K562 (cell line): ENCODE data around the gene C10orf71. TPM values are rescaled to one million over a fixed set of nuclear protein-coding genes. Genes with fewer than 3 reads are reported as not detected.
A peak's percentile ranks its signal among the peaks of the same experiment; 100 is the strongest.

Experiments used
- ATAC-seq: fragments of 200-7000 bp; cut with Tn5 transposase; 3 replicates; pipeline ENCODE4 v1.9.1; 2020; ENCODE audit warnings: moderate library complexity
- BruUV-seq: library from RNA; stranded (reverse); fragments of 400-500 nt; replicated peaks from 2 replicates; lab custom pipeline; 2021; lab: Mats Ljungman, UMichigan
- CTCF ChIA-PET: fragments of 300-600 bp; formaldehyde crosslinking; extraction: SDS; loops from one replicate; lab custom pipeline; 2021; ENCODE audit warnings: low intra/inter-chr PET ratio; lab: Yijun Ruan, JAX
- POLR2A ChIA-PET: fragments of 300-600, 350-650 bp; sonication (Branson Sonifier 250); formaldehyde crosslinking; extraction: SDS; loops from one replicate; lab custom pipeline; 2021; ENCODE audit warnings: antibody characterized with exemption, inconsistent platforms; lab: Yijun Ruan, JAX
- DNase-seq, 4 experiments: peaks; one replicate each; pipeline versions ENCODE4 v3.0.0 to v3.0.0-alpha.2; 2011 to 2018; ENCODE audit warnings: low spot score in 3 of 4, mixed read lengths in 3 of 4; ENCODE audit errors: extremely low read depth in 1 of 4
- FAIRE-seq: peaks from 2 replicates; lab custom pipeline; 2011; peaks lifted over from hg19 to GRCh38; lab: Jason Lieb, UNC
- H2AFZ ChIP-seq: 2 replicates; pipeline ENCODE4 v1.6.0; 2011; ENCODE audit warnings: low read depth, low read length, control low read depth, inconsistent platforms
- H3K27ac ChIP-seq: fragments of 200-600 bp; 3 replicates; pipeline ENCODE4 v1.8.0; 2011; ENCODE audit warnings: low read depth, mild to moderate bottlenecking, control low read depth, inconsistent platforms, low read length, moderate library complexity, mixed read lengths; ENCODE audit errors: extremely low read depth
- H3K27me3 ChIP-seq, 2 experiments: fragments of 300-600 bp in 1 of 2; 2 replicates in 1 of 2; 3 replicates in 1 of 2; pipeline versions ENCODE4 v1.6.0 to v1.8.0; 2011; ENCODE audit warnings: inconsistent platforms in 2 of 2, low read length in 2 of 2, mild to moderate bottlenecking in 1 of 2, mixed read lengths in 1 of 2, moderate library complexity in 1 of 2; ENCODE audit not compliant: control insufficient read depth in 2 of 2, insufficient read depth in 2 of 2
- H3K36me3 ChIP-seq: fragments of 300-600 bp; 3 replicates; pipeline ENCODE4 v1.8.0; 2011; ENCODE audit warnings: mild to moderate bottlenecking, low read length, inconsistent platforms; ENCODE audit not compliant: control insufficient read depth, insufficient read depth
- H3K4me1 ChIP-seq, 2 experiments: fragments of 200-600 bp in 1 of 2; replicated peaks in 1 of 2; 2 replicates in 1 of 2; 3 replicates in 1 of 2; pipeline versions ENCODE4 v1.5.1 to v1.8.0; 2011; ENCODE audit warnings: inconsistent platforms in 2 of 2, low read length in 2 of 2, mild to moderate bottlenecking in 1 of 2, mixed read lengths in 1 of 2, moderate library complexity in 1 of 2; ENCODE audit not compliant: control insufficient read depth in 2 of 2, insufficient read depth in 2 of 2
- H3K4me2 ChIP-seq: 2 replicates; pipeline ENCODE4 v1.6.1; 2011; ENCODE audit warnings: low read length, control low read depth, inconsistent platforms, mixed read lengths; ENCODE audit not compliant: insufficient read depth
- H3K4me3 ChIP-seq: fragments of 200-600 bp; sonication (generic), shearing (Covaris generic); 2 replicates; pipeline ENCODE4 v1.5.1; 2016; ENCODE audit warnings: control low read depth, inconsistent platforms
- H3K79me2 ChIP-seq: fragments of 200-600 bp; 3 replicates; pipeline ENCODE4 v1.8.0; 2011; ENCODE audit warnings: low read length, inconsistent platforms; ENCODE audit not compliant: control insufficient read depth, insufficient read depth
- H3K9ac ChIP-seq, 2 experiments: 2 replicates each; pipeline versions ENCODE4 v1.6.0 to v1.6.1; 2011; ENCODE audit warnings: low read depth in 2 of 2, low read length in 2 of 2, control low read depth in 1 of 2, inconsistent platforms in 1 of 2, mild to moderate bottlenecking in 1 of 2, mixed read lengths in 1 of 2; ENCODE audit not compliant: insufficient read depth in 1 of 2
- H3K9me1 ChIP-seq: one replicate; pipeline ENCODE4 v1.6.0; 2011; ENCODE audit warnings: inconsistent platforms, mild to moderate bottlenecking, low read length, moderate library complexity; ENCODE audit not compliant: control insufficient read depth, insufficient read depth
- H3K9me3 ChIP-seq: replicated peaks from 2 replicates; pipeline ENCODE4 v1.5.1; 2011; ENCODE audit warnings: low read depth, low read length, inconsistent platforms; ENCODE audit not compliant: control insufficient read depth, insufficient read depth
- H4K20me1 ChIP-seq: replicated peaks from 2 replicates; pipeline ENCODE4 v1.6.1; 2011; ENCODE audit warnings: low read length, inconsistent platforms, mixed read lengths; ENCODE audit not compliant: control insufficient read depth, insufficient read depth
- ATF1 ChIP-seq, 2 experiments: fragments of 450-650 bp in 1 of 2; IDR thresholded peaks; 2 replicates each; pipeline ENCODE4 v1.6.1; 2016; ENCODE audit warnings: missing compliant biosample characterization in 1 of 2, missing genetic modification characterization in 1 of 2
- E2F6 ChIP-seq, 2 experiments: IDR thresholded peaks; 2 replicates each; pipeline ENCODE4 v1.6.1; 2011; ENCODE audit warnings: borderline replicate concordance in 1 of 2, control low read depth in 1 of 2, low read depth in 1 of 2, low read length in 1 of 2, mild to moderate bottlenecking in 1 of 2, mixed read lengths in 1 of 2, moderate library complexity in 1 of 2; ENCODE audit not compliant: insufficient read depth in 1 of 2, insufficient read length in 1 of 2, poor library complexity in 1 of 2, severe bottlenecking in 1 of 2; ENCODE audit errors: extremely low read depth in 1 of 2
- EWSR1 ChIP-seq: fragments of 450-650 bp; IDR thresholded peaks from 2 replicates; pipeline ENCODE4 v1.6.1; 2018; ENCODE audit warnings: borderline replicate concordance, mild to moderate bottlenecking, low read depth, moderate library complexity; ENCODE audit not compliant: partially characterized antibody
- L3MBTL2 ChIP-seq: fragments of 450-650 bp; IDR thresholded peaks from 2 replicates; pipeline ENCODE4 v1.6.1; 2016; ENCODE audit warnings: mild to moderate bottlenecking, moderate library complexity
- MXI1 ChIP-seq: IDR thresholded peaks from 2 replicates; pipeline ENCODE4 v1.6.1; 2011; ENCODE audit warnings: low read depth, mild to moderate bottlenecking, improper control_type of control experiment, low read length
- SPI1 ChIP-seq: IDR thresholded peaks from 2 replicates; pipeline ENCODE4 v1.6.1; 2011; ENCODE audit warnings: low read depth, low read length, control low read depth, borderline replicate concordance
- SRSF1 ChIP-seq: fragments of 200-400 bp; formaldehyde crosslinking; IDR thresholded peaks from 2 replicates; pipeline ENCODE4 v1.6.1; 2017; ENCODE audit warnings: mild to moderate bottlenecking, low read depth, low read length, moderate library complexity
- ZBTB33 ChIP-seq: sonication (generic); formaldehyde crosslinking; IDR thresholded peaks from 2 replicates; pipeline ENCODE4 v1.8.1; 2023; ENCODE audit warnings: mild to moderate bottlenecking, missing genetic modification reagents
- ZNF124 ChIP-seq: sonication (generic); formaldehyde crosslinking; IDR thresholded peaks from 2 replicates; pipeline ENCODE4 v1.8.1; 2022; ENCODE audit warnings: missing genetic modification reagents
- WGBS: fragments of 100-300 bp; shearing (Covaris generic); methylation state at CpG from one replicate; pipeline ENCODE4 v1.1.6; 2016; ENCODE audit warnings: low coverage, mixed read lengths; ENCODE audit not compliant: insufficient coverage; ENCODE audit errors: missing lambda C conversion rate; 5-methylcytosine and 5-hydroxymethylcytosine counted together
- in situ Hi-C: fragments of 300-500 bp; cut with MboI; formaldehyde crosslinking; loops from 4 replicates; pipeline ENCODE4 v1.15.0; 2018; ENCODE audit warnings: inconsistent platforms, mixed read lengths
- intact Hi-C: fragments of 100-400 bp; cut with micrococcal nuclease; formaldehyde crosslinking; loops from 2 replicates; pipeline ENCODE4 v1.14.2; 2022
- polyA plus RNA-seq, 8 experiments: library from polyadenylated mRNA; depleted of rRNA in 4 of 8; stranded (reverse) in 5 of 8; unstranded in 3 of 8; fragments of >200 nt; fragmentation: Nextera tagmentation in 2 of 8; fragmentation: Illumina TruSeq in 1 of 8; extraction: Ambion mirVana in 2 of 8; extraction: Trizol in 1 of 8; gene quantifications; 2 replicates each; pipeline versions ENCODE4 v1.2.1 to v1.2.3, GENCODE V29; 2011 to 2014; ENCODE audit warnings: inconsistent platforms in 1 of 8, missing spikeins in 1 of 8
- total RNA-seq, 7 experiments: library from RNA; depleted of rRNA in 6 of 7; stranded (reverse); fragments of >200 nt in 6 of 7; fragmentation: Illumina TruSeq in 2 of 7; extraction: Trizol in 2 of 7; gene quantifications; 2 replicates each; pipeline versions ENCODE4 v1.2.1 to v1.2.3, GENCODE V29; 2011 to 2021; ENCODE audit warnings: low replicate concordance in 1 of 7
- TF ChIP-seq, protein P1 (sequence below), 3 experiments: IDR thresholded peaks in 2 of 3; conservative IDR thresholded peaks in 1 of 3; 2 replicates each; pipeline ENCODE4 v1.5.1; 2011 to 2012; ENCODE audit warnings: low read length in 3 of 3, mild to moderate bottlenecking in 3 of 3, control low read depth in 2 of 3, improper control_type of control experiment in 1 of 3, inconsistent platforms in 1 of 3, low read depth in 1 of 3, mixed read lengths in 1 of 3, moderate library complexity in 1 of 3; ENCODE audit not compliant: insufficient read depth in 2 of 3
- TF ChIP-seq, protein P2 (sequence below): sonication (generic); formaldehyde crosslinking; IDR thresholded peaks from 2 replicates; pipeline ENCODE4 v1.9.0; 2022; ENCODE audit warnings: mild to moderate bottlenecking, missing genetic modification reagents
- TF ChIP-seq, protein P3 (sequence below): fragments of 450-650 bp; IDR thresholded peaks from 2 replicates; pipeline ENCODE4 v1.6.1; 2016; ENCODE audit warnings: borderline replicate concordance

The C10orf71 gene
- total and polyA plus RNA-seq, 9 of the 15 experiments (the other 6 are each of a cell fraction or from before 2014, with no cell fraction given), result 0.06 to 4.5 (median 1.3) TPM

- Histone ChIP-seq H3K27me3 (no peaks in the 10 kb centered on the region), H3K9ac (peak overlapping the region in 1 of 2 experiments; percentile 59; a peak in 1 of 4 replicates), H3K9me1 (no peaks in the 10 kb centered on the region), H4K20me1 (no peaks in the 10 kb centered on the region), H3K79me2 (no peaks in the 10 kb centered on the region), H3K4me3 (no peak overlapping the region), H3K4me1 (peaks cover 15 to 19% of the 10 kb centered on the region in 2 experiments), H2AFZ (peak overlapping the region; percentile 75), H3K27ac (no peak overlapping the region), H3K4me2 (peak overlapping the region; percentile 29; the same call in 1 of the 2 replicates), H3K36me3 (no peaks in the 10 kb centered on the region)
- intact Hi-C loops (loop anchor here (5.0 kb wide), 1 partner anchor 106 kb away; no protein-coding TSS in a partner anchor), in situ Hi-C loops (no loop called here)
- ATAC-seq (peak; percentile 51), DNase-seq (no peak)
- POLR2A ChIA-PET, result interaction anchor here (0.6 to 1.6 kb wide), 9 partner anchors 10 to 117 kb away, joined by 3 to 8 read pairs (median 3); partner anchors contain the start of gene C10orf71
- TF ChIP-seq ZBTB33, result peak; percentile 96
- TF ChIP-seq L3MBTL2, result peak; percentile 71
- TF ChIP-seq, protein P1, sequence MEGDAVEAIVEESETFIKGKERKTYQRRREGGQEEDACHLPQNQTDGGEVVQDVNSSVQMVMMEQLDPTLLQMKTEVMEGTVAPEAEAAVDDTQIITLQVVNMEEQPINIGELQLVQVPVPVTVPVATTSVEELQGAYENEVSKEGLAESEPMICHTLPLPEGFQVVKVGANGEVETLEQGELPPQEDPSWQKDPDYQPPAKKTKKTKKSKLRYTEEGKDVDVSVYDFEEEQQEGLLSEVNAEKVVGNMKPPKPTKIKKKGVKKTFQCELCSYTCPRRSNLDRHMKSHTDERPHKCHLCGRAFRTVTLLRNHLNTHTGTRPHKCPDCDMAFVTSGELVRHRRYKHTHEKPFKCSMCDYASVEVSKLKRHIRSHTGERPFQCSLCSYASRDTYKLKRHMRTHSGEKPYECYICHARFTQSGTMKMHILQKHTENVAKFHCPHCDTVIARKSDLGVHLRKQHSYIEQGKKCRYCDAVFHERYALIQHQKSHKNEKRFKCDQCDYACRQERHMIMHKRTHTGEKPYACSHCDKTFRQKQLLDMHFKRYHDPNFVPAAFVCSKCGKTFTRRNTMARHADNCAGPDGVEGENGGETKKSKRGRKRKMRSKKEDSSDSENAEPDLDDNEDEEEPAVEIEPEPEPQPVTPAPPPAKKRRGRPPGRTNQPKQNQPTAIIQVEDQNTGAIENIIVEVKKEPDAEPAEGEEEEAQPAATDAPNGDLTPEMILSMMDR (IDR thresholded peaks at IDR 0.05 in 2 of 3, conservative IDR thresholded peaks at IDR 0.05 in 1 of 3; ENCODE audit: insufficient read depth in 2 of 3, low read depth in 1 of 3, low read length in 3 of 3), result 0 out of 6 replicates have a peak, but pooled peaks of 1 of the 3 experiments have one; percentile 3
- TF ChIP-seq, protein P2, sequence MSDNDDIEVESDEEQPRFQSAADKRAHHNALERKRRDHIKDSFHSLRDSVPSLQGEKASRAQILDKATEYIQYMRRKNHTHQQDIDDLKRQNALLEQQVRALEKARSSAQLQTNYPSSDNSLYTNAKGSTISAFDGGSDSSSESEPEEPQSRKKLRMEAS, result peak; percentile 29; the same call in 1 of the 2 replicates
- TF ChIP-seq ZNF124 (CRISPR knock-in tag), result no peak
- no peak for TF ChIP-seq EWSR1
- TF ChIP-seq SPI1, result peak; percentile 79; the same call in 1 of the 2 replicates
- TF ChIP-seq E2F6 (IDR thresholded peaks at IDR 0.05; ENCODE audit: borderline replicate concordance in 1 of 2, extremely low read depth in 1 of 2, insufficient read depth in 1 of 2, insufficient read length in 1 of 2, low read depth in 1 of 2, low read length in 1 of 2, poor library complexity in 1 of 2, severe bottlenecking in 1 of 2), result peak in 1 of 2 experiments; percentile 12
- no peak for TF ChIP-seq SRSF1
- TF ChIP-seq, protein P3, sequence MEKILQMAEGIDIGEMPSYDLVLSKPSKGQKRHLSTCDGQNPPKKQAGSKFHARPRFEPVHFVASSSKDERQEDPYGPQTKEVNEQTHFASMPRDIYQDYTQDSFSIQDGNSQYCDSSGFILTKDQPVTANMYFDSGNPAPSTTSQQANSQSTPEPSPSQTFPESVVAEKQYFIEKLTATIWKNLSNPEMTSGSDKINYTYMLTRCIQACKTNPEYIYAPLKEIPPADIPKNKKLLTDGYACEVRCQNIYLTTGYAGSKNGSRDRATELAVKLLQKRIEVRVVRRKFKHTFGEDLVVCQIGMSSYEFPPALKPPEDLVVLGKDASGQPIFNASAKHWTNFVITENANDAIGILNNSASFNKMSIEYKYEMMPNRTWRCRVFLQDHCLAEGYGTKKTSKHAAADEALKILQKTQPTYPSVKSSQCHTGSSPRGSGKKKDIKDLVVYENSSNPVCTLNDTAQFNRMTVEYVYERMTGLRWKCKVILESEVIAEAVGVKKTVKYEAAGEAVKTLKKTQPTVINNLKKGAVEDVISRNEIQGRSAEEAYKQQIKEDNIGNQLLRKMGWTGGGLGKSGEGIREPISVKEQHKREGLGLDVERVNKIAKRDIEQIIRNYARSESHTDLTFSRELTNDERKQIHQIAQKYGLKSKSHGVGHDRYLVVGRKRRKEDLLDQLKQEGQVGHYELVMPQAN, result no peak
- no peak for TF ChIP-seq ATF1 (CRISPR knock-in tag; IDR thresholded peaks at IDR 0.05)
- 0 out of 2 replicates have a peak, but pooled peaks have one; percentile 10 for TF ChIP-seq ATF1 (tag; IDR thresholded peaks at IDR 0.05)
- TF ChIP-seq MXI1, result no peak
- TF ChIP-seq, all 486 proteins: peak for 7
- BruUV-seq, result no TSS peak
- no peak for FAIRE-seq
- whole genome bisulfite sequencing, result 53% methylated on average over 5 of the region's 5 CpGs
- CTCF ChIA-PET, result no interaction called here
- no peaks in the 10 kb centered on the region for H3K9me3 ChIP-seq
Measured at GRCh38 chr10:49277973-49278372, 21.0 kb upstream of the C10orf71 start.
